GM18499 (cell line): ENCODE results near the gene TOMM40L.
"Not testable (repeated sequence)": the region's sequence is repeated elsewhere in the genome, so short reads cannot be mapped to it uniquely, and the experiment has no call there.

Source experiments
- ATAC-seq: cut with Tn5 transposase; IDR thresholded peaks from one replicate; pipeline ENCODE4 v1.9.1; 2021; ENCODE audit warnings: moderate number of reproducible peaks; ENCODE audit not compliant: insufficient read depth, unreplicated experiment

The TOMM40L gene

GRCh38 chr1:161244888-161245287 lies 19.0 kb downstream of the TOMM40L start:
- no peak for ATAC-seq

GRCh38 chr1:161250100-161250499 lies 24.2 kb downstream of the TOMM40L start:
- not testable (repeated sequence) for ATAC-seq

- ATAC-seq: no peak
Measured at GRCh38 chr1:161250829-161251228, 25.0 kb downstream of the TOMM40L start.

- ATAC-seq: no peak
Measured at GRCh38 chr1:161251579-161251978, 25.7 kb downstream of the TOMM40L start.

- not testable (repeated sequence) for ATAC-seq
Measured at GRCh38 chr1:161255302-161255701, 29.4 kb downstream of the TOMM40L start.

- not testable (repeated sequence) for ATAC-seq
Measured at GRCh38 chr1:161255955-161256520, 30.2 kb downstream of the TOMM40L start.

GRCh38 chr1:161257109-161257508 lies 31.2 kb downstream of the TOMM40L start:
- ATAC-seq: not testable (repeated sequence)

- no peak for ATAC-seq
Measured at GRCh38 chr1:161258439-161259344, 32.8 kb downstream of the TOMM40L start, which contains the start of gene PCP4L1. Gene PCP4L1 (plus strand): TSS chr1:161258745. CDS start chr1:161258975, 230 bp downstream.

- no peak for ATAC-seq
Measured at GRCh38 chr1:161259345-161259702, 33.5 kb downstream of the TOMM40L start.

- no peak for ATAC-seq
Measured at GRCh38 chr1:161259765-161260164, 33.9 kb downstream of the TOMM40L start.

GRCh38 chr1:161260376-161261260 lies 34.8 kb downstream of the TOMM40L start:
- ATAC-seq: no peak

- ATAC-seq: no peak
Measured at GRCh38 chr1:161261261-161262235, 35.7 kb downstream of the TOMM40L start.

GRCh38 chr1:161265305-161265704 lies 39.4 kb downstream of the TOMM40L start:
- ATAC-seq: no peak

GRCh38 chr1:161266202-161266601 lies 40.3 kb downstream of the TOMM40L start:
- no peak for ATAC-seq

- ATAC-seq: no peak
Measured at GRCh38 chr1:161266836-161267235, 41.0 kb downstream of the TOMM40L start.

- no peak for ATAC-seq
Measured at GRCh38 chr1:161267321-161267720, 41.5 kb downstream of the TOMM40L start.

GRCh38 chr1:161273402-161273801 lies 47.5 kb downstream of the TOMM40L start:
- ATAC-seq: no peak

- ATAC-seq: no peak
Measured at GRCh38 chr1:161274874-161275273, 49.0 kb downstream of the TOMM40L start.
